HG02885 (cell line): Measurements from ENCODE around the gene VIL1.

Source experiments
- ATAC-seq: cut with Tn5 transposase; IDR thresholded peaks from one replicate; pipeline ENCODE4 v1.9.1; 2021; ENCODE audit warnings: mild to moderate bottlenecking; ENCODE audit not compliant: unreplicated experiment, poor library complexity

VIL1 gene

GRCh38 chr2:218479595-218479994 is 60.7 kb downstream of the VIL1 start:
- ATAC-seq = no peak

GRCh38 chr2:218482651-218483050 is 63.7 kb downstream of the VIL1 start:
- peak; percentile 47 for ATAC-seq

- ATAC-seq = no peak
Measured at GRCh38 chr2:218485986-218486667, 67.2 kb downstream of the VIL1 start.

GRCh38 chr2:218500501-218501060 is 81.7 kb downstream of the VIL1 start:
- no peak for ATAC-seq

- ATAC-seq = no peak
Measured at GRCh38 chr2:218501665-218502064, 82.7 kb downstream of the VIL1 start.
